ENCODE results near the gene NBL1. TPM values are rescaled to one million over a fixed set of nuclear protein-coding genes. Genes with fewer than 3 reads are reported as not detected.

The NBL1 gene
- total and polyA plus RNA-seq, 2 donors = 59.3 to 374 TPM

DNA sequence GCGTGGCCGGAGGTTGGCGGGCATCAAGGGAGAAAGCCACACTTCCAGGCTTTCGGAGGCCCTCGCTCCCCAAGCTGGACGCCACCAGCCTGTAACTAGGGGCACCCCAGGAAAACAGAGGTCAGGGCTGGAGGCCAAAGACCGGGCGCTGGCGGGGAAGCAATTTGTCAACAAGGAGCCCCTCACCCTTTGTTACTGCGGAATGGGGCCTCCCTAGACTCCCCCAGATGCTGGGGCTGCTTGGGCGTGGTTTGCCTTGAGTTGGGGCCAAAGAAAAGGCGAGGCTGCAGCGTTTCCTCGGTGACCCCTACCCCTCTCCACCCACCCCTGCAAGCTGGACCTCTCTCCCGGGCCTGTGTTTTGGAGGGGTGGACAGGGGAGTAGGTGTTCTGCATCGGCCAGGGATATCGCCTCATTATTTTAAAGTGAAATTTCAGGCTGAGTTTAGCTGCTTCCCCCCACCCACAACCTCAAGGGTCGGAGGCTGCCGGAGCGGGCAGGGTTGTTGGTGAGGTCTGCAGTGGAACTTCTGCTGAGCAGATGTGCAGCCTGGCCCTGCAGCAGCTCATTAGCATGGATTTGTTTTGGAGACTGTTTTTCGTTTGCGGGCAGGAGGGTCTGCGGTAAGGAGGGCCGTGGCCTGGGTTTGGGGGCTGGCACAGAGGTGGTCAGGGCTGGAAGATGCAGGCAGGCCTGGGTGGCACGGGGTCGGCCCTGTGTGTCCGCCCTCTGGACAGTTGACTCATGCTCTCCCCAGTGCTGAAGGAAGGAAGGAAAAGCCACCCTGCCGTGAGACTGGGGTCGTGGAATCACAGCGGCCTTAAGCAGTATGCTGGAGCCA lies 1.5 kb downstream of the NBL1 start:
- no peak for DNase-seq (ENCODE audit: extremely low spot score)
- Histone ChIP-seq H3K4me1 (ENCODE audit: insufficient read depth) (peaks cover under 1% of the 10 kb centered on the region), H3K36me3 (ENCODE audit: insufficient read depth) (no peaks in the 10 kb centered on the region), H3K27ac (ENCODE audit: low read depth) (peak overlapping the region; percentile 87), H3K4me3 (ENCODE audit: low read depth, low read length) (peak overlapping the region; percentile 82)
- 20% methylated on average over 30 of the region's 30 CpGs for WGBS

DNA sequence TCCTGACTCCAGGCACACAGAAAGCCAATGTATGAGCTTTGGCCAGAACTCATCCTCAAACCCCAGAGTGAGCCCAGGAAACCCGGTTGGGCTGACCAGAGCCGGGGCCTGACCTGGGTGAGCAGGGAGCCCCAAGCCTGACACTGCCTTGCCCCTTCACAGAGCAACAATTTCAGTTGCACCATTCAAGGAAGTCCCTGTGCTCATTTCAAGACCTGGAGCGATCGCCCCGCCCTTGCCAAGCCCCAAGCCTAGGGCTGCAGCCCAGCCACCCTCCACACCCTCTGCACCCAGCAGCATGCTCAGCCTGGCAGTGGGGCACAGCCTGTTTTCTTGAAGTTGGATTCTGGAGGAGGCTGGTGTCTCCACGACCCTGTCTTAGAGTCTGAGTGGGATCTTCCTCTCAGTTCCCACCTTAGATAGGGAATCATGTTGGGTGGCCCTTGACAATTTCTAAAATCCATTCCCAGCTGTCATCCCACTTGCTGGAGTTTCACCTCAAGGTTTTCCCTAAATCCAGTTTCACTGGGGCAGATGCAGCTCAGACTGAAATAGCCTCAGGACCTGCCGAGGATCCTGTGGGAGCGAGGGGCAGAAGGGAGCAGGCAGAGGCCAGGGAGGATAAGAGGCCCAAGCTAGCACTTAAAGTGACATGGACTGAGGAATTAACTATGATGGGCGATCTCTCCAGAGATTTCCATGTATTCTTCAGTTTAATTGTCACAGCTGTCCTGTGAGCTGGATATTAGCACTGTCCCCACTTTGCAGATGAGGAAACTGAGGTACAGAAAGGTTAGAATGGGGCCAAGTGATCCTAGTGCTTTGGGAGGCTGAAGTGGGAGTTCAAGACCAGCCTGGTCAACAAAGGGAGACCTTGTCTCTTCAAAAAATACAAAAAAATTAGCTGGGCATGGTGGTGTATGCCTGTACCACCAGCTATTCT lies 2.5 kb downstream of the NBL1 start:
- Histone ChIP-seq H3K4me1 (ENCODE audit: insufficient read depth) (peaks cover 2% of the 10 kb centered on the region), H3K36me3 (ENCODE audit: insufficient read depth) (no peaks in the 10 kb centered on the region)
- no peak for DNase-seq (ENCODE audit: extremely low spot score)

DNA sequence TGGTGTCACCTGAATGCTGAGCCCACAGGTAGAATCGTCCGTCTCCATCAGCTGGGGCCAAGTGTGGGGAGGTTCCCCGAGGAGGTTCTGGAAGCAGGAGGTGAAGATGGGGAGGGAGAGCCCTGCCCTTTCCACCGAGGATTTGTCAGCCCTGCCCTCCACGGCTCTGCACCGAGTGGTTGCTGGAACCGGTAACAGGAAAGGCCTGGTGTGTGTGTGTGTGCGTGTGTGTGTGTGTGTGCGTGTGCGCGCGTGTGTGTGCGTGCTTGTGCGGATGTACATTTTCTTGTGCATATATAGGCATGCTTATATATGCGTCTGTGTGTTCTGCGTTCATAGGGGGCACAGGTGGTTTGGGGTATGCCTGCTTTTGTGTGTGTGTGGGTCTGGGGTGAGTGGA lies 3.5 kb downstream of the NBL1 start:
- Histone ChIP-seq H3K4me1 (ENCODE audit: insufficient read depth) (peaks cover 2% of the 10 kb centered on the region), H3K4me3 (ENCODE audit: low read depth, low read length) (peak overlapping the region; percentile 82), H3K36me3 (ENCODE audit: insufficient read depth) (no peaks in the 10 kb centered on the region), H3K27ac (ENCODE audit: low read depth) (no peak overlapping the region)
- DNase-seq (ENCODE audit: extremely low spot score) = no peak
- 47% methylated on average over 16 of the region's 16 CpGs for WGBS

More for the DNA sequence above, 2.5 kb downstream of the NBL1 start:
- WGBS = 71% methylated on average over 9 of the region's 9 CpGs
- peak overlapping the region; percentile 82 for H3K4me3 ChIP-seq (ENCODE audit: low read depth, low read length)
- H3K27ac ChIP-seq (ENCODE audit: low read depth) = peak overlapping the region; percentile 53

DNA sequence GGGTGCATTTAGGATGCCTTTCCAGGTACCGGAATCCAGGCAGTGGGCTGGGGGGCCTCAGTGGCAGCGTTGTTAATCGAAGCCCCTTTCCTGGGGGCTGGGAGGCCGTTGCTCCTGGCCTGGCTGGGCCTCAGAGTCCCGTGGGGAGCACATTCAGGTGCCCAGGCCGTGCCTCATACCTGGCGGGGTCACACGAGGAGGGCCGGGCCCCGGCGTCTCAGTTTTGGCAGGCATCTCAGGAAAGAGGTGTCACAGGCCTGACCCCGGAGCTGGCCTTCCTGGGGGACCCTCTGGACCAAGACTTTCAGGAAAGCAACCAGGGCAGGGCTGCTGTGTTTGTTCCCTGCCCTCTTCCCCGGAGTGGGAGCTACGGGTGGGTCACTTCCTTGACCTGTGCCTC lies 4.1 kb downstream of the NBL1 start:
- Histone ChIP-seq H3K36me3 (ENCODE audit: insufficient read depth) (no peaks in the 10 kb centered on the region), H3K4me3 (ENCODE audit: low read depth, low read length) (peak overlapping the region; percentile 82), H3K27ac (ENCODE audit: low read depth) (peak overlapping the region; percentile 35), H3K4me1 (ENCODE audit: insufficient read depth) (peaks cover 2% of the 10 kb centered on the region)
- no peak for DNase-seq (ENCODE audit: extremely low spot score)
- 63% methylated on average over 14 of the region's 14 CpGs for WGBS

DNA sequence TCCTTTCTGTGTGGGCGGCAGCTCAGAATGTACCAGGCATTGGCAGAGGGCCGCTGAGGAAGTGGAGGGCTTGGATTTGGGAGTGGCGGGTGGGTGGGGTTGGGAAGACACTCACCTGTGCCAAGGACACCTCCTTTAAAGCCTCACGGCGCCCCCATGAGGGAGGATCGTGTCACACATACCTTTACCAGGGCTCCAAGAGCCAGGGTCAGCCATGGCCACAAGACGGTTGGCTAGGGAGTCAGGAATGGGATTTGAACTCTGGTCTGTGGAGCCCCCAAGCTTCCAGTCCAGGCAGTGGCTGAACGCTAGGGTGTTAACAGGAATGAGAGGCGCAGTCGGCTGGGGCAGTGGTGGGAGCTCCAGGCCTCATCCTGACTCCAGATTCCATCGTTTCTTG lies 4.6 kb downstream of the NBL1 start:
- H3K36me3 ChIP-seq (ENCODE audit: insufficient read depth) = no peaks in the 10 kb centered on the region

DNA sequence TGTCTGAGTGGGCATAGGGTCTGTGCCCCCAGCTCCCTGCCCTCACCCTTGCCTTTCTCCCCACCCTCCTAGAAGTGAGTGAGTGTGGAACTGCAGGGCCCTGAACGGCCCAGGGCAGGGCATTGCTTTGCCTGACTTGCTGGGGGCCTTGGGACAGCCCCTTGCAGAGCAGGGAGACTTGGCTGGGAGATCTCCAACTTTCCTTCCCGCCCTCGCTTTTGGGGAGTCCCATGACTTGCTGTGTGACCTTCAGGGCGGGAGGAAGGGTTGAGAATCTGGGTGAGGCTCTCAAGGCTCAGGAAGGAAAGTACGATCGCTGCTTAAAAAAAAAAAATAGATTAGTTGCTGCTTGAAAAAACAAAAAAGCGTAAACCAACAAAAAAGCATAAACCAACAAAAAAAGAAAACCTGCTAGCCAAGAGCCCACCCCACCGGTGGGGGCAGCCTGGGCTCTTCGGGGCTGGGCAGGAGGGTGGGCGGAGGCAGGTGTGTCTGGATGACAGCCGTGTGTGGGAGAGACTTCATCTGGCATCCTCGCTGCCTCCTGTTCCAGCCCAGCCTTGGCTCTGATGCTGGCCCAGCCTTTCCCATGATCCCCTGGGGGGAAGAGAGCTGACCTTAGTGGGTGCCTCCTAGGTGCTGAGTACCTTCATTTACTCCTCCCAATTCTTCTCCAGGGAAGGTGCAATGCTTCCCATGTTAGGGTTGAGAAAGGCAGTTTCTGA lies 6.5 kb downstream of the NBL1 start:
- 16% methylated on average over 12 of the region's 12 CpGs for WGBS
- H3K4me3 ChIP-seq (ENCODE audit: low read depth, low read length) = no peak overlapping the region
- no peaks in the 10 kb centered on the region for H3K36me3 ChIP-seq (ENCODE audit: insufficient read depth)
- peaks cover 2% of the 10 kb centered on the region for H3K4me1 ChIP-seq (ENCODE audit: insufficient read depth)
- DNase-seq (ENCODE audit: extremely low spot score) = no peak
- peak overlapping the region; percentile 55 for H3K27ac ChIP-seq (ENCODE audit: low read depth)

More for the DNA sequence above, 4.6 kb downstream of the NBL1 start:
- DNase-seq (ENCODE audit: extremely low spot score) = no peak
- 41% methylated on average over 11 of the region's 11 CpGs for WGBS
- Histone ChIP-seq H3K27ac (ENCODE audit: low read depth) (peak overlapping the region; percentile 35), H3K4me3 (ENCODE audit: low read depth, low read length) (peak overlapping the region; percentile 82), H3K4me1 (ENCODE audit: insufficient read depth) (peaks cover 2% of the 10 kb centered on the region)

DNA sequence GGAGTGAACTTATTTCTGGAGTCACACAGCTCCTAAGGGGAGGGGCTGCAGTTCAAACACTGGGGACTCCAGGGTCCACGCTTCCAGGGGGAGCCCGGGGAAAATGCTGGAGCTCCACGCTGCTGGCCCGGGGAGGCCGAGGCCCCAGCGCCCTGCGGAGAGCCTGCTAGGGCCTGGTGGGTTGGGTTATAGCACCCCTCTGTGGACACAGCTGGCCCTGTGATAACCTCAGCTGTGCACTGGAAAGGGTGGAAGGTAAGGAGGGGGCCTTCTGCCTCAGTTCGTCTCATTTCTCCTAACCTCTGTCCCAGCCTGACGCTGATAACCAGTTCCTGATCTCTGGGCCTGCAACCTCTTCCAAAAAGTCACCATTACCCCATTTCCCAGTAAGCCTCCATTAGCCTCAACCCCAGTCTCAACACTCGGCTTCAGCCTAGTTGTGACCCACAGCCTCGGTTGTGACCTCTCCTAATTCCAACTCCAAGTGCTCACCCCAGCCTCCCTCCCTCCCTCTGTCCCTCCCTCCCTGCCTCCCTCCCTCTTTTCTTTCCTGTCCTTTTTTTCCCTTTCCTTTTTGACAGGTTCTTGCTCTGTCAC lies 7.1 kb downstream of the NBL1 start:
- Histone ChIP-seq H3K36me3 (ENCODE audit: insufficient read depth) (no peaks in the 10 kb centered on the region), H3K4me1 (ENCODE audit: insufficient read depth) (peaks cover 2% of the 10 kb centered on the region), H3K4me3 (ENCODE audit: low read depth, low read length) (no peak overlapping the region), H3K27ac (ENCODE audit: low read depth) (peak overlapping the region; percentile 55)
- no peak for DNase-seq (ENCODE audit: extremely low spot score)
- WGBS = 19% methylated on average over 11 of the region's 11 CpGs

DNA sequence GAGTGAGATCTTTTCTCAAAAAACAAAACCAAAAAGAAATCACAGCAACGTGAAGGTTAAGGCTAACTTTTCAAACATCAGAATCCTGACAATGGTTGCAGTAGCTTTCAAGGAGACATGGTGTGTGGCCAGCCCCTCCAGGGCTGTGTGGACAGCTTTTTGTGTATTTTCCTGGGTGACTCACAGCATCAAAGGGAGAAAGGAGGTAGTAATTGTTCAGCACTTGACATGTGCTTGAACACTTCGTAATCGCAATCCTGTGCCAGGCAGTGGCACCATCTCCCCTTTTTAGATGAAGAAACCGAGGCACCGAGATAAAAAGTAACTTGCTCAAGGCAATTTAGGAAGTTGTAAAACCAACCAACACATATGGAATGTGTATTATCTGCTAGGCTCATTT lies 10.3 kb downstream of the NBL1 start:
- DNase-seq (ENCODE audit: extremely low spot score) = no peak
- peaks cover 2% of the 10 kb centered on the region for H3K4me1 ChIP-seq (ENCODE audit: insufficient read depth)
- H3K4me3 ChIP-seq (ENCODE audit: low read depth, low read length) = no peak overlapping the region
- WGBS = 79% methylated on average over 5 of the region's 5 CpGs
- no peak overlapping the region for H3K27ac ChIP-seq (ENCODE audit: low read depth)
- no peaks in the 10 kb centered on the region for H3K36me3 ChIP-seq (ENCODE audit: insufficient read depth)

DNA sequence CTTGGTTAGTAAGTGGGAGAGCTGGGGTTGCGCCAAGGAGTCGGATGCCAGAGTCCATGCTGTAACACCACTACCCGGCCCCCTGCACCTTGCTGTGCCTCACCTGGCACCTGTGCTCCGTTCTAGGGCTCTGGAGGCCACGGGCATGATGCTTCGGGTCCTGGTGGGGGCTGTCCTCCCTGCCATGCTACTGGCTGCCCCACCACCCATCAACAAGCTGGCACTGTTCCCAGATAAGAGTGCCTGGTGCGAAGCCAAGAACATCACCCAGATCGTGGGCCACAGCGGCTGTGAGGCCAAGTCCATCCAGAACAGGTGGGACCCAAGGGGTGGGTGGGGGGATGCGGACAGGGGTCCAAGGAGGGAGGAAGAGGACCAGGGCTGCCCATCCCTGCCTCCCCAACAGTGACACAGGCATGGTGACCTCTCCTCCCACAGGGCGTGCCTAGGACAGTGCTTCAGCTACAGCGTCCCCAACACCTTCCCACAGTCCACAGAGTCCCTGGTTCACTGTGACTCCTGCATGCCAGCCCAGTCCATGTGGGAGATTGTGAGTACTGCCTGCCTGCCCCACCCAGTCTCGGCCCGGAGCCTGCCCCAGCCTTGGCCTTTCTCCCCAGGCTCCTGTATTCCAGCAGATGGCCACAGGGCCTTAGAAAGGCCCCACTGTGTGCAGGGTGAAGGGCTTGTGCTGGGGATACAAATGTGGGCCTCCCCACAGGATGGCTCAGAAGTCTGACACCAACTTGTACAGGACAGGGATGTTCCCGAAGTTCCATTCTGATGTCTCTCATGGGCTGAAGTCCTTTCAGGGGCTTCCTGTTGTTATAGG lies 11.0 kb downstream of the NBL1 start:
- Histone ChIP-seq H3K4me1 (ENCODE audit: insufficient read depth) (peaks cover 2% of the 10 kb centered on the region), H3K36me3 (ENCODE audit: insufficient read depth) (no peaks in the 10 kb centered on the region), H3K27ac (ENCODE audit: low read depth) (no peak overlapping the region), H3K4me3 (ENCODE audit: low read depth, low read length) (no peak overlapping the region)
- no peak for DNase-seq (ENCODE audit: extremely low spot score)
- 66% methylated on average over 15 of the region's 15 CpGs for WGBS

DNA sequence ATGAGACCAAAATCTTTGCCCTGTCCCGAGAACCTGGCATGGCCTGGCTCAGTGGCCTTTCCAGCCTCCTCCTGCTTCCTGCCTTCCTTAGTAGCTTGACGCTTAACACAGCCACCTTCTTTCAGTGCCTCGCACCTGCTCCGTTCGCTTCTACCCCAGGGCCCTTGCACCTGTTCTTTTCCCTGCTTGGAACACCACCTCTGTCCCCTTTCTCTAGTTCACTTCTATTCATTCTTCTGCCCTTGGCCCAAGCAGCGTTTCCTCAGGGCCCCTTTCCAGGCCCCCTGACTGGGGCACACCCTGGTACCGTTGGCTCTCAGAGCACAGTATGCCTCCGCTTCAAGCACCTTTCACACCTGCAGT lies 11.6 kb downstream of the NBL1 start:
- no peak overlapping the region for H3K27ac ChIP-seq (ENCODE audit: low read depth)
- no peak for DNase-seq (ENCODE audit: extremely low spot score)
- H3K4me3 ChIP-seq (ENCODE audit: low read depth, low read length) = no peak overlapping the region
- H3K36me3 ChIP-seq (ENCODE audit: insufficient read depth) = no peaks in the 10 kb centered on the region
- H3K4me1 ChIP-seq (ENCODE audit: insufficient read depth) = peaks cover under 1% of the 10 kb centered on the region
- WGBS = 91% methylated on average over 8 of the region's 8 CpGs

DNA sequence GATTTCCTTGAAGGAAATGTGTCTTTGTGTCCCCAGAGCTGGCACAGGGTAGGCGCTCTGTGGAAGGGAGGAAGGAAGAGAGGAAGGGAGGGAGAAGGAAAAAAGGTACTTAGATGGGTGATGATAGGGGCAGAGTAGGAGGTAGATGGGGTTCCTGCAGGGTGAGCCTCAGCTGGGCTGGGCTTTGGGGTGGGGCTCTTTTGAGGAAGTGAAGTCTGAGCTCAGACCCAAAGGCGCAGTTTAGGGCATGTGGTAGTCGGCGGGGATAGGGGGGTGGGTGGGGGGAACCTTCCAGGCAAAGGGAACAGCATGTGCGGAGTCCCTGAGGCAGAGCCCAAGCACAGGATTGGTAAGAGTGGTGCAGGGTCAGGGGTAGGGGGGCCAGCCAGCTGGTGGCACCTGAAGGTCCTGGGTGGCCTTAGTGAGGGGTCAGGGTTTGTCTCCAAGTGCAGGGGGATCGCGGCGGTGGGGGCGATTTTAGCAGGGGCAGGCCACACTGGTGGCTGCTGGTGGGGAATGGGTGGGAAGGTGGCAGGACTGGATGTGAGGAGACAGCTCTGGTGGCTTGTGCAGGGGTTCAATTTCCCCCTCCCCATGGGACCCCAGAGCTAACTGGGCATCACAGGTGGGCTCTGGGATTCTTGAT lies 12.1 kb downstream of the NBL1 start:
- WGBS = 92% methylated on average over 9 of the region's 9 CpGs
- Histone ChIP-seq H3K36me3 (ENCODE audit: insufficient read depth) (no peaks in the 10 kb centered on the region), H3K4me1 (ENCODE audit: insufficient read depth) (no peaks in the 10 kb centered on the region), H3K4me3 (ENCODE audit: low read depth, low read length) (no peak overlapping the region), H3K27ac (ENCODE audit: low read depth) (no peak overlapping the region)
- DNase-seq (ENCODE audit: extremely low spot score) = no peak

DNA sequence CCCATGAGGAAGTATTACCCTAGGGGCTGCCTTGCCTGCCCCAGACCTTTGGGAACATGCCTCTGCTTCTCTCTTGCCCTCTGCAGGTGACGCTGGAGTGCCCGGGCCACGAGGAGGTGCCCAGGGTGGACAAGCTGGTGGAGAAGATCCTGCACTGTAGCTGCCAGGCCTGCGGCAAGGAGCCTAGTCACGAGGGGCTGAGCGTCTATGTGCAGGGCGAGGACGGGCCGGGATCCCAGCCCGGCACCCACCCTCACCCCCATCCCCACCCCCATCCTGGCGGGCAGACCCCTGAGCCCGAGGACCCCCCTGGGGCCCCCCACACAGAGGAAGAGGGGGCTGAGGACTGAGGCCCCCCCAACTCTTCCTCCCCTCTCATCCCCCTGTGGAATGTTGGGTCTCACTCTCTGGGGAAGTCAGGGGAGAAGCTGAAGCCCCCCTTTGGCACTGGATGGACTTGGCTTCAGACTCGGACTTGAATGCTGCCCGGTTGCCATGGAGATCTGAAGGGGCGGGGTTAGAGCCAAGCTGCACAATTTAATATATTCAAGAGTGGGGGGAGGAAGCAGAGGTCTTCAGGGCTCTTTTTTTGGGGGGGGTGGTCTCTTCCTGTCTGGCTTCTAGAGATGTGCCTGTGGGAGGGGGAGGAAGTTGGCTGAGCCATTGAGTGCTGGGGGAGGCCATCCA lies 12.8 kb downstream of the NBL1 start:
- Histone ChIP-seq H3K27ac (ENCODE audit: low read depth) (no peak overlapping the region), H3K36me3 (ENCODE audit: insufficient read depth) (no peaks in the 10 kb centered on the region), H3K4me1 (ENCODE audit: insufficient read depth) (no peaks in the 10 kb centered on the region), H3K4me3 (ENCODE audit: low read depth, low read length) (no peak overlapping the region)
- 74% methylated on average over 15 of the region's 15 CpGs for WGBS
- no peak for DNase-seq (ENCODE audit: extremely low spot score)
